Smooth muscle cell (in vitro differentiated cells): ENCODE results near the gene LRATD1. TPM values are rescaled to one million over a fixed set of nuclear protein-coding genes. Genes with fewer than 3 reads are reported as not detected.

Experiments used
- DNase-seq: peaks from one replicate; lab custom pipeline; 2025; ENCODE audit not compliant: unreplicated experiment; lab: John Stamatoyannopoulos, UW
- H2AFZ ChIP-seq: fragments of 200-600 bp; sonication (generic); 2 replicates; pipeline ENCODE4 v1.6.0; 2016; ENCODE audit warnings: antibody characterized with exemption, low read depth, mild to moderate bottlenecking
- H3F3A ChIP-seq: fragments of 200-600 bp; sonication (generic); 2 replicates; pipeline ENCODE4 v1.6.0; 2017; ENCODE audit warnings: antibody characterized with exemption, low read depth
- H3K27ac ChIP-seq: fragments of 200-600 bp; sonication (generic); 2 replicates; pipeline ENCODE4 v1.5.1; 2016; ENCODE audit warnings: low read depth, mild to moderate bottlenecking
- H3K27me3 ChIP-seq: fragments of 200-600 bp; sonication (generic); 2 replicates; pipeline ENCODE4 v1.6.1; 2016; ENCODE audit warnings: low read depth, mild to moderate bottlenecking
- H3K36me3 ChIP-seq: fragments of 200-600 bp; sonication (generic); 2 replicates; pipeline ENCODE4 v1.5.1; 2016; ENCODE audit warnings: low read depth
- H3K4me1 ChIP-seq: fragments of 200-600 bp; sonication (generic); 2 replicates; pipeline ENCODE4 v1.5.1; 2016; ENCODE audit warnings: low read depth
- H3K4me2 ChIP-seq: fragments of 200-600 bp; sonication (generic); 2 replicates; pipeline ENCODE4 v1.6.0; 2016; ENCODE audit warnings: mild to moderate bottlenecking
- H3K4me3 ChIP-seq: fragments of 200-600 bp; sonication (generic); 2 replicates; pipeline ENCODE4 v1.5.1; 2016; ENCODE audit warnings: mild to moderate bottlenecking
- H3K79me2 ChIP-seq: fragments of 200-600 bp; sonication (generic); 2 replicates; pipeline ENCODE4 v1.6.0; 2016; ENCODE audit warnings: low read depth, mild to moderate bottlenecking
- H3K9ac ChIP-seq: fragments of 200-600 bp; sonication (generic); 2 replicates; pipeline ENCODE4 v1.6.0; 2016; ENCODE audit warnings: low read depth
- H3K9me3 ChIP-seq: fragments of 200-600 bp; sonication (generic); replicated peaks from 2 replicates; pipeline ENCODE4 v1.5.1; 2016; ENCODE audit warnings: low read depth
- H4K20me1 ChIP-seq: fragments of 200-600 bp; sonication (generic); 2 replicates; pipeline ENCODE4 v1.6.0; 2016; ENCODE audit warnings: low read depth
- WGBS: methylation state at CpG from one replicate; pipeline ENCODE4 v1.1.7; 2016; ENCODE audit warnings: low lambda C conversion rate; 5-methylcytosine and 5-hydroxymethylcytosine counted together
- polyA plus RNA-seq: library from polyadenylated mRNA; unstranded; fragments of >200 nt; fragmentation: Nextera tagmentation; extraction: Ambion mirVana; gene quantifications from 2 replicates; pipeline ENCODE4 v1.2.1, GENCODE V29; 2016
- total RNA-seq: library from RNA; depleted of rRNA; stranded (reverse); fragments of >200 nt; gene quantifications from 2 replicates; pipeline ENCODE4 v1.2.3, GENCODE V29; 2014
- TF ChIP-seq, protein P1 (sequence below): fragments of 200-600 bp; sonication (generic); IDR thresholded peaks from 2 replicates; pipeline ENCODE4 v1.5.1; 2017; ENCODE audit warnings: borderline replicate concordance, mild to moderate bottlenecking, antibody characterized with exemption; ENCODE audit not compliant: insufficient read depth, poor library complexity, severe bottlenecking

The LRATD1 gene
- total and polyA plus RNA-seq, 2 experiments from 2014 or later, result 4.6 to 9.3 TPM

DNA sequence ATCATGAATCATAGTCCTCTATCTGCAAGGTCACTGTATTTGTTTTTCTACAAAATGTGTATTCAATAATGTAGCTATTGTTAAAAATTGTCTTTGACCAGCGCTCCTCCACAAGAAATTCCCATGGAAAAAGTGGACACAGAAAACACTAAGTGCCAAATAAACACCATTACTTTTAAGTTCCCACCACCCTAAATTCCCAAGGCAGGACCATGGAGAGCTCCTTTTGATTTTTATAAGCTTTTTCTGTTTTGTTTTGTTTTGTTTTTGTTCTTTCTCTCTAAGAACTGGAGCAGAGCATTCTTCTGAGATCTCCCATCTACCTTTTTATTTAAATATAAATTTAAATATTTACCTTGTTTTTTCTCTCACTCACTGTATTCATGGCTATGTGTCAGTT lies 44.5 kb downstream of the LRATD1 start:
- no peak overlapping the region for H3K4me3 ChIP-seq
- WGBS, result 73% methylated on average over 1 of the region's 1 CpG
- TF ChIP-seq, protein P1, sequence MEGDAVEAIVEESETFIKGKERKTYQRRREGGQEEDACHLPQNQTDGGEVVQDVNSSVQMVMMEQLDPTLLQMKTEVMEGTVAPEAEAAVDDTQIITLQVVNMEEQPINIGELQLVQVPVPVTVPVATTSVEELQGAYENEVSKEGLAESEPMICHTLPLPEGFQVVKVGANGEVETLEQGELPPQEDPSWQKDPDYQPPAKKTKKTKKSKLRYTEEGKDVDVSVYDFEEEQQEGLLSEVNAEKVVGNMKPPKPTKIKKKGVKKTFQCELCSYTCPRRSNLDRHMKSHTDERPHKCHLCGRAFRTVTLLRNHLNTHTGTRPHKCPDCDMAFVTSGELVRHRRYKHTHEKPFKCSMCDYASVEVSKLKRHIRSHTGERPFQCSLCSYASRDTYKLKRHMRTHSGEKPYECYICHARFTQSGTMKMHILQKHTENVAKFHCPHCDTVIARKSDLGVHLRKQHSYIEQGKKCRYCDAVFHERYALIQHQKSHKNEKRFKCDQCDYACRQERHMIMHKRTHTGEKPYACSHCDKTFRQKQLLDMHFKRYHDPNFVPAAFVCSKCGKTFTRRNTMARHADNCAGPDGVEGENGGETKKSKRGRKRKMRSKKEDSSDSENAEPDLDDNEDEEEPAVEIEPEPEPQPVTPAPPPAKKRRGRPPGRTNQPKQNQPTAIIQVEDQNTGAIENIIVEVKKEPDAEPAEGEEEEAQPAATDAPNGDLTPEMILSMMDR, result no peak

GRCh38 chr2:14678761-14679160 lies 46.2 kb downstream of the LRATD1 start:
- Histone ChIP-seq H2AFZ (no peak overlapping the region), H3K4me1 (no peaks in the 10 kb centered on the region), H3K27ac (no peak overlapping the region), H3K27me3 (no peaks in the 10 kb centered on the region), H3K9me3 (no peaks in the 10 kb centered on the region), H3K79me2 (no peaks in the 10 kb centered on the region), H3F3A (no peaks in the 10 kb centered on the region), H3K4me2 (no peak overlapping the region), H3K36me3 (no peaks in the 10 kb centered on the region), H3K4me3 (no peak overlapping the region), H4K20me1 (no peaks in the 10 kb centered on the region), H3K9ac (no peak overlapping the region)
- WGBS, result 83% methylated on average over 1 of the region's 1 CpG
- TF ChIP-seq, protein P1, result no peak
- no peak for DNase-seq

More for the DNA sequence above, 44.5 kb downstream of the LRATD1 start:
- Histone ChIP-seq H3F3A (no peaks in the 10 kb centered on the region), H3K4me2 (no peak overlapping the region), H3K36me3 (no peaks in the 10 kb centered on the region), H3K79me2 (no peaks in the 10 kb centered on the region), H3K27me3 (no peaks in the 10 kb centered on the region), H3K27ac (no peak overlapping the region), H4K20me1 (no peaks in the 10 kb centered on the region), H3K9me3 (no peaks in the 10 kb centered on the region), H3K4me1 (peaks cover 12% of the 10 kb centered on the region), H2AFZ (no peak overlapping the region), H3K9ac (no peak overlapping the region)
- no peak for DNase-seq

DNA sequence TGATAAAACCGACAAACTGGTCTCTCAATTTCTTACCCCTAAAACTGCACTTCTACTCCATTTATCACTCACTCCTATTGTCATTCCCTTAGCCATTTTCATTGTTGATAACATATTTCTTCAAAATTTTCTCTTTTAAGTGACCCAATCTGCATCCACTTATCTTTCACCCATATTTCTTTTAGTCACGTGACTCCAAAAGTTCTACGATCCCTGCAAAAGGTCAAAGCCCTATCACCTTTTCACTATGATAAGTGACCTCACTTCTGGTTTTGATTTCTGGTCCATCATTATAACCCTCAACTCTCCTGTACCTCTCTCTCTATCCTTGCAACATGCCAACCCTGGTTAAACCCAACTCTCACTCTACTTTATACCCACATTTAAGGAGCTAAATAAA lies 49.1 kb downstream of the LRATD1 start:
- Histone ChIP-seq H2AFZ (no peak overlapping the region), H3K9me3 (no peaks in the 10 kb centered on the region), H3K4me3 (no peak overlapping the region), H3K4me2 (no peak overlapping the region), H3K27ac (no peak overlapping the region), H3K27me3 (no peaks in the 10 kb centered on the region), H3F3A (no peaks in the 10 kb centered on the region), H3K36me3 (no peaks in the 10 kb centered on the region), H3K4me1 (no peaks in the 10 kb centered on the region), H4K20me1 (no peaks in the 10 kb centered on the region), H3K79me2 (no peaks in the 10 kb centered on the region), H3K9ac (no peak overlapping the region)
- DNase-seq, result no peak
- TF ChIP-seq, protein P1, result no peak
- 81% methylated on average over 3 of the region's 3 CpGs for WGBS
